Activated T-cell treated with anti-CD3 and anti-CD28 coated beads for 24 hours (primary cell): ENCODE results near the gene PLET1.

Source experiments
- DNase-seq: peaks from one replicate; pipeline ENCODE4 v3.0.0-alpha.2; 2020; ENCODE audit warnings: low read depth

The PLET1 gene

GRCh38 chr11:112238041-112238440, 22.6 kb downstream of the PLET1 start:
- DNase-seq: no peak

- DNase-seq: no peak
Measured at GRCh38 chr11:112237451-112237850, 23.2 kb downstream of the PLET1 start.

GRCh38 chr11:112235750-112236390, 24.8 kb downstream of the PLET1 start:
- no peak for DNase-seq

DNA sequence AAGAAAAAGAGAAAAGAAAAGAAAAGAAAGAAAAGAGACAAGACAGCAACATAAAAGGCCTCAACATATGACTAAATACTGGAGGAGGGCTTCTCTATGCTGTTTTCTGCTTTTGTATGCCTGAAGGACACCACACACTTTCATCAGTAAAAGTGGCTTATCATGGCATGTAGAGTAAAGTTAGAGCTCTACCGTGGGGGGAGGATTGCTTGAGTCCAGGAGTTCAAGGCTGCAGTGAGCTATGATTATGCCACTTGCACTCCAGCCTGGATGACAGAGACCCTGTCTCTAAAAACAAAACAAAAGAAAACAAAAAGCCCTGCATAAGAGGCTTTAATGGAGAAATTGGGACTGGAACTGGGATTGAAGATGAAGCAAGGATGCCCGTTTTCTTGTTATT, 28.7 kb downstream of the PLET1 start:
- no peak for DNase-seq

GRCh38 chr11:112229746-112230433, 30.8 kb downstream of the PLET1 start:
- no peak for DNase-seq

DNA sequence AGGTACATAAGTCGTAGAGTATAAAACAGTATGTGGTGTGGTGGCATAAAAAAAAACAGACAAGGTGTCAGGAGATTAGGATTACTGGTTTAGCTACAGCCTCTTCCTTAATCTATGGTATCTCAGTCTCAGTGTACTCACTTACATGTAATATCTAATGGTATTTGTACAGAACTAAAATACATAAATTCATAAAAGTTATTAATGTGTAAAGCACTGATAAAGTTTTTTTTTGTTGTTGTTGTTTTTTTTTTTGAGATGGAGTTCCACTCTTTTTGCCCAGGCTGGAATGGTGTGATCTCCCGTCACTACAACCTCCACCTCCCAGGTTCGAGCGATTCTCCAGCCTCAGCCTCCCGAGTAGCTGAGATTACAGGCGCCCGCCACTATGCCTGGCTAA, 31.5 kb downstream of the PLET1 start:
- no peak for DNase-seq

- DNase-seq: no peak
Measured at GRCh38 chr11:112228706-112229105, 32.0 kb downstream of the PLET1 start.

GRCh38 chr11:112227471-112227870, 33.2 kb downstream of the PLET1 start:
- no peak for DNase-seq

DNA sequence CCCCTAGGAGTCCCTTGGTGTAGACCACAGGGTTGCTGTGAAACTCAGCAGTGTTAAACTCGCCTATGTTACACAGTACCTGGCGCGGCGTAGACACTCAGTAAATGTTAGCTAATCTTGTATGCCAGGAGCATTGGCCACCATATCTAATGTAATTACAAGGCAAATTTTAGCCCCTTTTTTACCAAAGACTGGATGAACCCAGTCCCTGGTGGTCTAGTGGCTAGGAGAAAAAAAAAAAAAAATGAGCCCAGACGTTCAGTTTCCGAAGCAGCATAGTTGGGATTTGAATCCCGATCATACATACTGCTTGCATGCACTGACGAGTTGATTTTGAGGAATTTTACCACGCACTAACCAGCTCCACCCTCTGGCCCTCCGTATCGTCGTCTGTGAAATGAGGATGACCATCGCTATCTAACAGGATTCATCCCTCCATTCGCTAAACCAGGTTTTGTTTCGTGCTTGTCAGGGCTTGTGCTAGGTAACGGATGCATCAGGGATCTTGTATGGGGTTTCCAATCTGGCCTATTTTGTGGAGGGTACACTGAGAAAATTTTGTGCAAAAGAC, 33.7 kb downstream of the PLET1 start:
- DNase-seq: no peak

GRCh38 chr11:112226062-112226830, 34.4 kb downstream of the PLET1 start, which contains the start of gene PTS:
PTS (plus strand) TSS chr11:112226428; CDS start chr11:112226444, 16 bp downstream.
- DNase-seq: peak; percentile 79

DNA sequence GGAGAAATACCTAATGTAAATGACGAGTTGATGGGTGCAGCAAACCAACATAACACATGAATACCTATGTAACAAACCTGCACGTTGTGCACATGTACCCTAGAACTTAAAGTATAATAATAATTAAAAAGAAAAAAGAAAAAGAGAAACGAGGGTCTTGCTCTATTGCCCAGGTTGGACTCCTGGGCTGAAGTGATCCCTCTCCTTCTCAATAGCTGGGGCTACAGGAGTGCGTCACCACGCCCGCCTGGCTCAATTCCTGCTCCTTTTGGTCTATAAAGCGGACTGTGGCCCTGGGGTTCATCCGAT, 35.0 kb downstream of the PLET1 start:
- DNase-seq: no peak

DNA sequence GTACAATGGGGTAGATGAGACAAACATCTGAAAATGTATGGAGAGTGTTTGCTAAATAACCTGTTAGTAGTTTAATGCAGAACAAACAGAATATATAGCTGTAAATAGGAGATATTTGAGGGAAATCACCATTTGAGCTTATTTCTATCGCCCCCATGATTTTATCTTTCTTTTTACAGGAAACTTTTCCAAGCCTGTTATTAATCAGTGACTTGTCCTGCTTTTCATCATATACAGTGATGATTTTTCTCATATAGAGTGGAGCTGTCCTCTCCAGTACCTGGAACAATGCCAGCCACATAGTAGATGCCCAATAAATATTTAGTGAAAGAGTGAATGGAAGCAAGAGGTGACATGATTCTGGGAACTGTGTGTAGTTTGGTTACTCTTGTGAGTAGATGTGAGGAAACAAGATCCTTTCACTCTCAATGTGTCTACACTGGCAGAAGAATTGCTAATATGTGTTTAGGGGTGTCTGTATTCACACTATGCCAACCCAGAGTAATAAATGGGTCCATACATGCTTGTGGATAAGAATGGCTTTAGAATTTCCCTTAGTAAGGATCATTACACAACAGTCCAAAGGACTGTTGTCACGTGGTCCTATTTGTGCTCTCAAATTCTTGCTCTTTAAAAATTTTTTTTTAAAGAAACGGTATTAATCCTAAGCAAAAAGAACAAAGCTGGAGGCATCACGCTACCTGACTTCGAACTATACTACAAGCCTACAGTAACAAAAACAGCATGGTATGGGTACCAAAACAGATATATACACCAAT, 36.7 kb downstream of the PLET1 start:
- DNase-seq: no peak

- no peak for DNase-seq
Measured at GRCh38 chr11:112223121-112223520, 37.5 kb downstream of the PLET1 start.

GRCh38 chr11:112222303-112222702, 38.4 kb downstream of the PLET1 start:
- DNase-seq: no peak

DNA sequence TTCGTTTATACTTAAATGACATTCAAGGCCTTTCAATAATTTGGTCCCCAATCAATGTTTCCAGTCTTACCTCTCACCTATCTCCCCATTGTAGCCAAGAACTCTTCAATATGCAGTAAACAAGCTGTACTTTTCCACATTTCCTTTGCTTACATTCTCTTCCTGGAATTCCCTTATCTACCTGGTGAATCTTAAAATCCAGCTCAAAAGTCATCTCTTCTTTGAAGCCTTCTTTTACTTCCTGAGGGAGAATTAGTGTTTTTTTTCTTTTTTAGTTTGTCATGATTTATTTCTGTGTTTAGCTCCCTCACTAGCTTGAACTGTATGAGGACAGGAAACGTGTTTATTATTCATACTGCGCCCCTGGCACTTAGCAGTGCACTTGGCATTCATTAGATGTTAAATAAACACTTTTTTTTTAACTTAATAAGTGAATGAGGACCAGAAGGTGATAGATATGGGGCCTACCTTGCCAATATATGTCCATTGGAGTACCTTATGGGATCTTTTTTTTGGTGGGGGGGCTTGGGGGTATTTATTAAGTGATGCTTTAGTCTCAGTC, 39.3 kb downstream of the PLET1 start:
- no peak for DNase-seq

GRCh38 chr11:112219476-112220232, 41.0 kb downstream of the PLET1 start:
- peak; percentile 42 for DNase-seq

GRCh38 chr11:112216561-112217105, 44.0 kb downstream of the PLET1 start:
- DNase-seq: no peak

DNA sequence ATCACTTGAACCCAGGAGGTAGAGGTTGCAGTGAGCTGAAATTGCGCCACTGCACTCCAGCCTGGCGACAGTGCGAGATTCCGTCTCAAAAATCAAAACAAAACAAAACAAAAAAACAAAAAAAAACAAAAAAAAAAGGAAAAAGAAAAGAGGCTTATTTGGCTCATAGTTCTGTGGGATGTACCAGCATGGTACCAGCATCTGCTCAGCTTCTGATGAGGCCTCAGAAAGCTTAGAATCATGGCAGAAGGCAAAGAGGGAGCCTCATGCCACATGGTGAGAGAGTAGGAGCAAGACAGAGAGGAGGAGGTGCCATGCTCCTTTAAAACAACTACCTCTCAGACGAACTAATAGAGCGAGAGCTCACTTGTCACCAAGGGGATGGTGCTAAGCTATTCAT, 45.0 kb downstream of the PLET1 start:
- DNase-seq: no peak

DNA sequence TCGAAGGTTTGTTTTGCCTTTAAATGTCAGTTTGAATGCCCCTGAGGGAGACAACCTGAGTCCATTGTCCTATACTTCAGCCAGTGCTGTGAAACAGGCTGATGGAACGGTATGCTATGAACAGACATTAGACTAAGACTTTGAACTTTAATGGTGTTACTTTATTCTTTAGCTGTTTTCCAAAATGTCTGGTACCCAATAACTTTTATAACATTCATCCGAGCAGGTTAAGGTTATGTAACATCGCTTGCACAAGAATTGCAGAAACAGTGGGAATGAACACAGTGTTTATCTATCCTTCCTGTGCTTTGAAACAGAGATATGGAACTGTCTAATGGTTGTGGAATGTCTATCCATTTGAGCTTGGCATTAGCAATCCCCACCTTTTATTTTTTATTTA, 46.9 kb downstream of the PLET1 start:
- no peak for DNase-seq

DNA sequence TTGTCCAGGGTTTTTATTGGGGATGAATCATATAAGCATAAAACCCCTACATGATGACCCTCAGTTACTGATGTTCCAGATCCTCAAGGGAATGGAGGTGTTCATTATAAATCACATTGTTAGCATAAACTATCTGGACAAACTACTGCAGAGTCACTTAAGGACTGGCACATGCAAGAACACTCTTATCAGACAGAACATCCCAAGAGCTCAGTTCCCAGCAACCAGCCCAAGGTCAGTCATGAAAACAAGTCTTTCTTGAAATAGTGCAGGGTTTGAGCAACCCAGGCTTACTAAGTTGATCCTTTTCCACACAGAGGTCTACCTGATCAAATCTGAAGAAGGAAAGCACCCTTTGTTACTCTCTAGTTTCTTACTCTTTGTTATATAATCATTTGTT, 48.0 kb downstream of the PLET1 start:
- no peak for DNase-seq

DNA sequence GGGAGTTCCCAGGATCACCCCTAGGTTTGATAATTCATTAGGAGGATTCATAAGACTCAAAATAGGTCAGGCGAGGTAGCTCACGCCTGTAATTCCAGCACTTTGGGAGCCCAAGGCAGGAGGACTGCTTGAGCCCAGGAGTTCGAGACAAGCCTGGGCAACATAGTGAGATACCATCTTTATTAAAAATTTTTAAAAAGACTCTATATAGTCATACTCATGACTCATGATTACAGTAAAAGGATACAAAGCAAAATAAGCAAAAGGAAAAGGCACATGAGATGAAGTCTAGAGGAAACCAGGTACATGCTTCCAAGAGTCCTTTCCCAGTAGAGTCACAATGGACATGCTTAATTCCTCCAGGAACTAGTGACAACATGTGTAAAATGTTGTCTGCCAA, 48.4 kb downstream of the PLET1 start:
- no peak for DNase-seq
